GM12878 (cell line): Measurements from ENCODE around the gene GRB10. TPM values are rescaled to one million over a fixed set of nuclear protein-coding genes. Genes with fewer than 3 reads are reported as not detected.

Source experiments
- ATAC-seq: fragments of 200-7000 bp; cut with Tn5 transposase; 3 replicates; pipeline ENCODE4 v1.9.1; 2020; ENCODE audit warnings: mild to moderate bottlenecking, moderate library complexity
- BruUV-seq: library from RNA; stranded (reverse); fragments of 400-500 nt; replicated peaks from 2 replicates; lab custom pipeline; 2021; lab: Mats Ljungman, UMichigan
- CTCF ChIA-PET: fragments of 300-600 bp; sonication (Branson Sonifier 250); formaldehyde crosslinking; extraction: SDS; loops from one replicate; lab custom pipeline; 2021; ENCODE audit warnings: inconsistent platforms; lab: Yijun Ruan, JAX
- POLR2A ChIA-PET: fragments of 350-600 bp; formaldehyde crosslinking; extraction: SDS; loops from one replicate; lab custom pipeline; 2021; ENCODE audit warnings: inconsistent platforms; lab: Charles Lee
- RAD21 ChIA-PET: fragments of 300-600 bp; sonication (Branson Sonifier 250); formaldehyde crosslinking; loops from one replicate; lab custom pipeline; 2023; ENCODE audit warnings: antibody characterized with exemption; ENCODE audit not compliant: unreplicated experiment; lab: Charles Lee
- SMC1A ChIA-PET: fragments of 300-600 bp; sonication (Branson Sonifier 250); formaldehyde crosslinking; loops from one replicate; lab custom pipeline; 2023; ENCODE audit not compliant: unreplicated experiment, uncharacterized antibody; lab: Charles Lee
- DNase-seq: peaks from one replicate; pipeline ENCODE4 v3.0.0-alpha.2; 2011; ENCODE audit warnings: low read depth, low spot score
- FAIRE-seq: peaks from 3 replicates; lab custom pipeline; 2011; peaks lifted over from hg19 to GRCh38; lab: Jason Lieb, UNC
- H2AFZ ChIP-seq: 2 replicates; pipeline ENCODE4 v1.6.0; 2011; ENCODE audit warnings: low read depth, low read length, control low read depth; ENCODE audit not compliant: control insufficient read depth
- H3K27ac ChIP-seq: 2 replicates; pipeline ENCODE4 v1.5.1; 2011; ENCODE audit warnings: control low read depth; ENCODE audit not compliant: control insufficient read depth, insufficient read depth
- H3K27me3 ChIP-seq, 2 experiments: replicated peaks in 1 of 2; 2 replicates each; pipeline versions ENCODE4 v1.6.0 to v1.6.1; 2011; ENCODE audit warnings: low read length in 1 of 2; ENCODE audit not compliant: control insufficient read depth in 2 of 2, insufficient read depth in 2 of 2
- H3K36me3 ChIP-seq, 2 experiments: 2 replicates each; pipeline ENCODE4 v1.5.1; 2011; ENCODE audit warnings: low read length in 1 of 2; ENCODE audit not compliant: control insufficient read depth in 2 of 2, insufficient read depth in 2 of 2
- H3K4me1 ChIP-seq: 2 replicates; pipeline ENCODE4 v1.6.1; 2011; ENCODE audit warnings: mild to moderate bottlenecking, low read length, moderate library complexity, mixed read lengths; ENCODE audit not compliant: control insufficient read depth, insufficient read depth
- H3K4me2 ChIP-seq: 2 replicates; pipeline ENCODE4 v1.6.0; 2011; ENCODE audit warnings: control low read depth; ENCODE audit not compliant: control insufficient read depth, insufficient read depth
- H3K4me3 ChIP-seq: fragments of 200-600 bp; sonication (generic); 2 replicates; pipeline ENCODE4 v1.5.1; 2016
- H3K79me2 ChIP-seq: 2 replicates; pipeline ENCODE4 v1.6.0; 2011; ENCODE audit warnings: low read length; ENCODE audit not compliant: control insufficient read depth, insufficient read depth
- H3K9ac ChIP-seq: 2 replicates; pipeline ENCODE4 v1.8.0; 2011; ENCODE audit warnings: low read length, control low read depth, mixed read lengths; ENCODE audit not compliant: control insufficient read depth, insufficient read depth
- H3K9me3 ChIP-seq: replicated peaks from 3 replicates; pipeline ENCODE4 v1.5.1; 2011; ENCODE audit warnings: mild to moderate bottlenecking, low read length; ENCODE audit not compliant: control insufficient read depth, insufficient read depth
- H4K20me1 ChIP-seq: 2 replicates; pipeline ENCODE4 v1.6.0; 2011; ENCODE audit not compliant: control insufficient read depth, insufficient read depth
- ASH2L ChIP-seq: fragments of 300-600, 200-600 bp; sonication (generic); IDR thresholded peaks from 2 replicates; pipeline ENCODE4 v1.6.1; 2017; ENCODE audit warnings: low read depth, mild to moderate bottlenecking, borderline replicate concordance
- BHLHE40 ChIP-seq, 2 experiments: fragments of 450-650 bp in 1 of 2; IDR thresholded peaks; 2 replicates each; pipeline ENCODE4 v1.6.1; 2011 to 2017; ENCODE audit warnings: low read depth in 2 of 2, borderline replicate concordance in 1 of 2, improper control_type of control experiment in 1 of 2, low read length in 1 of 2, mild to moderate bottlenecking in 1 of 2
- CHD1 ChIP-seq: IDR thresholded peaks from 2 replicates; pipeline ENCODE4 v1.6.1; 2012; ENCODE audit warnings: low read depth, low read length, improper control_type of control experiment
- NR2C2 ChIP-seq: IDR thresholded peaks from 2 replicates; pipeline ENCODE4 v1.6.1; 2011; ENCODE audit warnings: borderline replicate concordance, low read depth; ENCODE audit not compliant: control insufficient read depth, insufficient read length
- TCF7 ChIP-seq: IDR thresholded peaks from 2 replicates; pipeline ENCODE4 v1.6.1; 2014; ENCODE audit warnings: antibody characterized with exemption, borderline replicate concordance
- WRNIP1 ChIP-seq: IDR thresholded peaks from 2 replicates; pipeline ENCODE4 v1.6.1; 2011; ENCODE audit warnings: low read depth, low read length, improper control_type of control experiment, borderline replicate concordance
- ZNF207 ChIP-seq: fragments of 450-650 bp; IDR thresholded peaks from 2 replicates; pipeline ENCODE4 v1.6.1; 2014; ENCODE audit warnings: antibody characterized with exemption, mild to moderate bottlenecking, borderline replicate concordance
- ZNF384 ChIP-seq: IDR thresholded peaks from 2 replicates; pipeline ENCODE4 v1.6.1; 2012; ENCODE audit warnings: low read depth, mild to moderate bottlenecking, low read length, improper control_type of control experiment, borderline replicate concordance
- WGBS: methylation state at CpG from one replicate; pipeline ENCODE4 v1.1.6; 2016; ENCODE audit warnings: low lambda C conversion rate; ENCODE audit not compliant: insufficient replicate concordance, insufficient coverage; ENCODE audit errors: missing lambda C conversion rate; 5-methylcytosine and 5-hydroxymethylcytosine counted together
- in situ Hi-C: fragments of 300-500 bp; cut with MboI; formaldehyde crosslinking; loops from 9 replicates; pipeline ENCODE4 v1.14.3; 2018; ENCODE audit warnings: mixed read lengths
- intact Hi-C: fragments of 100-400 bp; cut with micrococcal nuclease; formaldehyde crosslinking; loops from one replicate; pipeline ENCODE4 v1.14.2; 2022; ENCODE audit not compliant: unreplicated experiment
- polyA plus RNA-seq, 11 experiments: library from polyadenylated mRNA; depleted of rRNA in 4 of 11; unstranded in 6 of 11; stranded (reverse) in 5 of 11; fragments of >200 nt; fragmentation: Nextera tagmentation in 4 of 11; fragmentation: Illumina TruSeq in 1 of 11; extraction: Ambion mirVana in 4 of 11; extraction: Trizol in 1 of 11; gene quantifications; 1 replicate in 1 of 11; 2 replicates in 10 of 11; pipeline versions ENCODE4 v1.2.1 to v1.2.3, GENCODE V29; 2011 to 2016; ENCODE audit warnings: inconsistent platforms in 2 of 11, missing spikeins in 2 of 11, low read depth in 1 of 11
- total RNA-seq, 4 experiments: library from RNA; depleted of rRNA in 3 of 4; stranded (reverse); fragments of >200 nt in 3 of 4; fragmentation: Illumina TruSeq in 1 of 4; extraction: Trizol in 1 of 4; gene quantifications; 2 replicates each; pipeline versions ENCODE4 v1.2.1 to v1.2.3, GENCODE V29; 2013 to 2021
- TF ChIP-seq, protein P1 (sequence below): fragments of 150-350 bp; IDR thresholded peaks from 2 replicates; pipeline ENCODE4 v1.6.1; 2016; ENCODE audit warnings: low read depth, low read length
- TF ChIP-seq, protein P2 (sequence below): fragments of 450-650 bp; IDR thresholded peaks from 2 replicates; pipeline ENCODE4 v1.6.1; 2017; ENCODE audit warnings: low read depth, mild to moderate bottlenecking, moderate library complexity
- TF ChIP-seq, protein P3 (sequence below): fragments of 450-650 bp; IDR thresholded peaks from 2 replicates; pipeline ENCODE4 v1.6.1; 2017; ENCODE audit warnings: mild to moderate bottlenecking
- TF ChIP-seq, protein P4 (sequence below): IDR thresholded peaks from 2 replicates; pipeline ENCODE4 v1.6.1; 2012; ENCODE audit warnings: low read depth, low read length, improper control_type of control experiment

GRB10 gene
- total and polyA plus RNA-seq, 10 of the 15 experiments (the other 5 are each of a cell fraction or from before 2014, with no cell fraction given) = 0.04 to 0.33 TPM; not detected in 8

DNA sequence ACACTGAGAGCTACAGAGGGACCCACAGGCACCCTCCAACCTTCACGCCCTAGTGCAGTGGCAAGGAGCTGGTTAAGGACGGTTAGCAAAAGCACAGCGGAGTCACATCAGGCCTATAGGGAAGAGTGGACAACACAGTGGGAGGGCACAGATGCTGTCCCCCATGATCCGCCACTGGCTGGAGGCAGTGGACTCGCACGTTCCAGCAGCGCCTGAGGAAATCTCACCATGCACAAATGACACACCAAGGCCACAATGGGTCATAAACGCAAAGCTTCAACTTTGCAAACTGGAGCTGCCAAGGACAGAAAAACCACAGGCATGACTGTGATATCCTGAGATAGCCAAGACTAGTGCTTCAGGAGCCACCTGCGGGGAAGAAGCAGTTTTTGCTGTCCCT lies 58.8 kb downstream of the GRB10 start:
- in situ Hi-C loops (no loop called here), intact Hi-C loops (no loop called here)
- Histone ChIP-seq H3K27me3 (peaks cover 0 to under 1% of the 10 kb centered on the region in 2 experiments; a peak in 1 of 4 replicates), H3K36me3 (no peaks in the 10 kb centered on the region), H4K20me1 (no peaks in the 10 kb centered on the region), H3K9ac (no peak overlapping the region), H3K4me3 (no peak overlapping the region), H3K4me1 (no peaks in the 10 kb centered on the region), H3K9me3 (no peaks in the 10 kb centered on the region), H3K4me2 (no peak overlapping the region), H3K27ac (no peak overlapping the region), H2AFZ (no peak overlapping the region), H3K79me2 (no peaks in the 10 kb centered on the region)
- ChIA-PET RAD21 (no interaction called here), CTCF (interaction anchor here (0.7 kb wide), 1 partner anchor 32 kb away, joined by 3 read pairs; no protein-coding TSS in a partner anchor), SMC1A (no interaction called here), POLR2A (no interaction called here)
- ATAC-seq = no peak
- no TSS peak for BruUV-seq
- no peak for FAIRE-seq
- WGBS = 67% methylated on average over 9 of the region's 9 CpGs
- no peak for DNase-seq
- TF ChIP-seq ASH2L (no peak), TCF7 (no peak), CHD1 (no peak), BHLHE40 (IDR thresholded peaks at IDR 0.05; ENCODE audit: borderline replicate concordance in 1 of 2, low read depth in 2 of 2, low read length in 1 of 2) (no peak), NR2C2 (no peak), ZNF207 (no peak), WRNIP1 (no peak), ZNF384 (no peak)
- TF ChIP-seq, protein P1, sequence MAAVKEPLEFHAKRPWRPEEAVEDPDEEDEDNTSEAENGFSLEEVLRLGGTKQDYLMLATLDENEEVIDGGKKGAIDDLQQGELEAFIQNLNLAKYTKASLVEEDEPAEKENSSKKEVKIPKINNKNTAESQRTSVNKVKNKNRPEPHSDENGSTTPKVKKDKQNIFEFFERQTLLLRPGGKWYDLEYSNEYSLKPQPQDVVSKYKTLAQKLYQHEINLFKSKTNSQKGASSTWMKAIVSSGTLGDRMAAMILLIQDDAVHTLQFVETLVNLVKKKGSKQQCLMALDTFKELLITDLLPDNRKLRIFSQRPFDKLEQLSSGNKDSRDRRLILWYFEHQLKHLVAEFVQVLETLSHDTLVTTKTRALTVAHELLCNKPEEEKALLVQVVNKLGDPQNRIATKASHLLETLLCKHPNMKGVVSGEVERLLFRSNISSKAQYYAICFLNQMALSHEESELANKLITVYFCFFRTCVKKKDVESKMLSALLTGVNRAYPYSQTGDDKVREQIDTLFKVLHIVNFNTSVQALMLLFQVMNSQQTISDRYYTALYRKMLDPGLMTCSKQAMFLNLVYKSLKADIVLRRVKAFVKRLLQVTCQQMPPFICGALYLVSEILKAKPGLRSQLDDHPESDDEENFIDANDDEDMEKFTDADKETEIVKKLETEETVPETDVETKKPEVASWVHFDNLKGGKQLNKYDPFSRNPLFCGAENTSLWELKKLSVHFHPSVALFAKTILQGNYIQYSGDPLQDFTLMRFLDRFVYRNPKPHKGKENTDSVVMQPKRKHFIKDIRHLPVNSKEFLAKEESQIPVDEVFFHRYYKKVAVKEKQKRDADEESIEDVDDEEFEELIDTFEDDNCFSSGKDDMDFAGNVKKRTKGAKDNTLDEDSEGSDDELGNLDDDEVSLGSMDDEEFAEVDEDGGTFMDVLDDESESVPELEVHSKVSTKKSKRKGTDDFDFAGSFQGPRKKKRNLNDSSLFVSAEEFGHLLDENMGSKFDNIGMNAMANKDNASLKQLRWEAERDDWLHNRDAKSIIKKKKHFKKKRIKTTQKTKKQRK = no peak
- TF ChIP-seq, protein P2, sequence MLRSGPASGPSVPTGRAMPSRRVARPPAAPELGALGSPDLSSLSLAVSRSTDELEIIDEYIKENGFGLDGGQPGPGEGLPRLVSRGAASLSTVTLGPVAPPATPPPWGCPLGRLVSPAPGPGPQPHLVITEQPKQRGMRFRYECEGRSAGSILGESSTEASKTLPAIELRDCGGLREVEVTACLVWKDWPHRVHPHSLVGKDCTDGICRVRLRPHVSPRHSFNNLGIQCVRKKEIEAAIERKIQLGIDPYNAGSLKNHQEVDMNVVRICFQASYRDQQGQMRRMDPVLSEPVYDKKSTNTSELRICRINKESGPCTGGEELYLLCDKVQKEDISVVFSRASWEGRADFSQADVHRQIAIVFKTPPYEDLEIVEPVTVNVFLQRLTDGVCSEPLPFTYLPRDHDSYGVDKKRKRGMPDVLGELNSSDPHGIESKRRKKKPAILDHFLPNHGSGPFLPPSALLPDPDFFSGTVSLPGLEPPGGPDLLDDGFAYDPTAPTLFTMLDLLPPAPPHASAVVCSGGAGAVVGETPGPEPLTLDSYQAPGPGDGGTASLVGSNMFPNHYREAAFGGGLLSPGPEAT = no peak
- TF ChIP-seq, protein P3, sequence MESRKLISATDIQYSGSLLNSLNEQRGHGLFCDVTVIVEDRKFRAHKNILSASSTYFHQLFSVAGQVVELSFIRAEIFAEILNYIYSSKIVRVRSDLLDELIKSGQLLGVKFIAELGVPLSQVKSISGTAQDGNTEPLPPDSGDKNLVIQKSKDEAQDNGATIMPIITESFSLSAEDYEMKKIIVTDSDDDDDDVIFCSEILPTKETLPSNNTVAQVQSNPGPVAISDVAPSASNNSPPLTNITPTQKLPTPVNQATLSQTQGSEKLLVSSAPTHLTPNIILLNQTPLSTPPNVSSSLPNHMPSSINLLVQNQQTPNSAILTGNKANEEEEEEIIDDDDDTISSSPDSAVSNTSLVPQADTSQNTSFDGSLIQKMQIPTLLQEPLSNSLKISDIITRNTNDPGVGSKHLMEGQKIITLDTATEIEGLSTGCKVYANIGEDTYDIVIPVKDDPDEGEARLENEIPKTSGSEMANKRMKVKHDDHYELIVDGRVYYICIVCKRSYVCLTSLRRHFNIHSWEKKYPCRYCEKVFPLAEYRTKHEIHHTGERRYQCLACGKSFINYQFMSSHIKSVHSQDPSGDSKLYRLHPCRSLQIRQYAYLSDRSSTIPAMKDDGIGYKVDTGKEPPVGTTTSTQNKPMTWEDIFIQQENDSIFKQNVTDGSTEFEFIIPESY = no peak
- TF ChIP-seq, protein P4, sequence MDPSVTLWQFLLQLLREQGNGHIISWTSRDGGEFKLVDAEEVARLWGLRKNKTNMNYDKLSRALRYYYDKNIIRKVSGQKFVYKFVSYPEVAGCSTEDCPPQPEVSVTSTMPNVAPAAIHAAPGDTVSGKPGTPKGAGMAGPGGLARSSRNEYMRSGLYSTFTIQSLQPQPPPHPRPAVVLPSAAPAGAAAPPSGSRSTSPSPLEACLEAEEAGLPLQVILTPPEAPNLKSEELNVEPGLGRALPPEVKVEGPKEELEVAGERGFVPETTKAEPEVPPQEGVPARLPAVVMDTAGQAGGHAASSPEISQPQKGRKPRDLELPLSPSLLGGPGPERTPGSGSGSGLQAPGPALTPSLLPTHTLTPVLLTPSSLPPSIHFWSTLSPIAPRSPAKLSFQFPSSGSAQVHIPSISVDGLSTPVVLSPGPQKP = no peak
